ENCODE data around the gene KNCN. TPM values are rescaled to one million over a fixed set of nuclear protein-coding genes. Genes with fewer than 3 reads are reported as not detected.

Gene KNCN
- total RNA-seq, 1 donor from 2014 or later, result not detected

GRCh38 chr1:46515576-46515975 lies 35.9 kb downstream of the KNCN start:
- no peak overlapping the region for H3K4me3 ChIP-seq (ENCODE audit: low read depth, low read length)
- no peak for DNase-seq (ENCODE audit: low read depth)
- TF ChIP-seq CTCF (conservative IDR thresholded peaks at IDR 0.05; ENCODE audit: low read depth, low read length), result no peak

GRCh38 chr1:46513536-46513935 lies 37.9 kb downstream of the KNCN start:
- DNase-seq (ENCODE audit: low read depth), result no peak

GRCh38 chr1:46512792-46513190 lies 38.7 kb downstream of the KNCN start:
- no peak overlapping the region for H3K4me3 ChIP-seq (ENCODE audit: low read depth, low read length)
- no peak for DNase-seq (ENCODE audit: low read depth)
- TF ChIP-seq CTCF (conservative IDR thresholded peaks at IDR 0.05; ENCODE audit: low read depth, low read length), result no peak

More at GRCh38 chr1:46513536-46513935, 37.9 kb downstream of the KNCN start:
- H3K4me3 ChIP-seq (ENCODE audit: low read depth, low read length), result no peak overlapping the region
- TF ChIP-seq CTCF (conservative IDR thresholded peaks at IDR 0.05; ENCODE audit: low read depth, low read length), result no peak

GRCh38 chr1:46512135-46512791 lies 39.2 kb downstream of the KNCN start:
- no peak for TF ChIP-seq CTCF (conservative IDR thresholded peaks at IDR 0.05; ENCODE audit: low read depth, low read length)
- H3K4me3 ChIP-seq (ENCODE audit: low read depth, low read length), result no peak overlapping the region

GRCh38 chr1:46510998-46511365 lies 40.5 kb downstream of the KNCN start:
- H3K4me3 ChIP-seq (ENCODE audit: low read depth, low read length), result no peak overlapping the region
- TF ChIP-seq CTCF (conservative IDR thresholded peaks at IDR 0.05; ENCODE audit: low read depth, low read length), result no peak
- DNase-seq (ENCODE audit: low read depth), result no peak

More at GRCh38 chr1:46512135-46512791, 39.2 kb downstream of the KNCN start:
- DNase-seq (ENCODE audit: low read depth), result no peak

GRCh38 chr1:46510341-46510997 lies 41.0 kb downstream of the KNCN start:
- no peak overlapping the region for H3K4me3 ChIP-seq (ENCODE audit: low read depth, low read length)
- no peak for DNase-seq (ENCODE audit: low read depth)
- no peak for TF ChIP-seq CTCF (conservative IDR thresholded peaks at IDR 0.05; ENCODE audit: low read depth, low read length)

- TF ChIP-seq CTCF (conservative IDR thresholded peaks at IDR 0.05; ENCODE audit: low read depth, low read length), result no peak
- no peak overlapping the region for H3K4me3 ChIP-seq (ENCODE audit: low read depth, low read length)
- DNase-seq (ENCODE audit: low read depth), result no peak
Observed at GRCh38 chr1:46508757-46509156, 42.7 kb downstream of the KNCN start.

Measured in epithelial cell of proximal tubule (primary cell).